Measurements from ENCODE around the gene DEFB131B. TPM values are rescaled to one million over a fixed set of nuclear protein-coding genes. Genes with fewer than 3 reads are reported as not detected.

The DEFB131B gene
- total and polyA plus RNA-seq, 2 of the 8 experiments (the other 6 are each of a cell fraction or from before 2014, with no cell fraction given), result not detected

GRCh38 chr11:71928737-71929443 lies 50.6 kb downstream of the DEFB131B start, which contains the start of gene RNF121 (continued):
- TF ChIP-seq ATF2 (IDR thresholded peaks at IDR 0.05; ENCODE audit: low read length) (0 out of 2 replicates have a peak, but pooled peaks have one; percentile 49), SAP30 (IDR thresholded peaks at IDR 0.05; ENCODE audit: insufficient read depth, insufficient replicate concordance, low read length) (peak; percentile 87), CBX8 (IDR thresholded peaks at IDR 0.05; ENCODE audit: borderline replicate concordance, low read depth, low read length) (no peak), MAX (IDR thresholded peaks at IDR 0.05) (no peak), POLR2AphosphoS5 (IDR thresholded peaks at IDR 0.05; ENCODE audit: low read depth, low read length) (peak; percentile 92), CHD7 (IDR thresholded peaks at IDR 0.05; ENCODE audit: insufficient replicate concordance, low read length) (no peak), TBP (IDR thresholded peaks at IDR 0.05; ENCODE audit: low read depth, low read length) (peak; percentile 87), BCL11A (IDR thresholded peaks at IDR 0.05; ENCODE audit: low read depth in 2 of 2, low read length in 2 of 2) (no peak)
